Heart left ventricle (tissue), 13 donors: ENCODE results near the gene MED25.

Experiments
- CTCF ChIP-seq, 12 donors: fragments of 200-600 bp; sonication (generic) in 4 of 12; IDR thresholded peaks; one replicate each; pipeline versions ENCODE4 v1.5.0 to v1.8.0; 2018 to 2022; ENCODE audit warnings: antibody characterized with exemption in 12 of 12, mild to moderate bottlenecking in 5 of 12
- POLR2A ChIP-seq, 2 donors: fragments of 450-650 bp; IDR thresholded peaks; one replicate each; pipeline ENCODE4 v1.6.1; 2017; ENCODE audit warnings: antibody characterized with exemption in 2 of 2, mild to moderate bottlenecking in 2 of 2, moderate library complexity in 2 of 2
- donor health status: ischemic (EF 13 %, LVEDD 7.1; RV severe dilation, severe dysfunction).
- donor health status: DM: no; HTN: yes; CAD: no.
- donor health status: DM: no; HTN: no; CAD: no.
- donor health status: ischemic (EF 25% LVEDD 6.9; RV normal size, moderate dysfunction).
- donor health status: ischemic (EF 25% LVEDD 5.7; RV mildly dilated, moderate dysfunction).
- donor health status: ischemic (EF 35%, LVEDD 5.7; RV mildly dilated, moderate dysfunction).
- donor health status: nonischemic (EF 11% LVEDD 7.7; RV severe dilation, severe dysfunction).
- donor health status: DM: yes; HTN: yes; CAD: no.
- donor health status: PGD.
- donor health status: ischemic (EF 29% LVEDD 5.4; RV normal size, mild dysfunction).
- donor health status: nonischemic (EF 23%, LVEDD 6.1; RV moderate dilation, normal function).

GRCh38 chr19:49882643-49883042, 64.6 kb downstream of the MED25 start:
- TF ChIP-seq CTCF (IDR thresholded peaks at IDR 0.05) = no peak
- TF ChIP-seq POLR2A (IDR thresholded peaks at IDR 0.05) = no peak
